Left lung (tissue), 10 donors: ENCODE data around the gene PXDC1. TPM values are rescaled to one million over a fixed set of nuclear protein-coding genes. Genes with fewer than 3 reads are reported as not detected.
"Not testable (repeated sequence)": the region's sequence is repeated elsewhere in the genome, so short reads cannot be mapped to it uniquely, and the experiment has no call there.

Experiments used
- ATAC-seq: fragments of 200-7000 bp; cut with Tn5 transposase; one replicate; pipeline ENCODE4 v1.9.1; 2020; ENCODE audit warnings: moderate library complexity
- DNase-seq, 4 donors: peaks; one replicate each; pipeline ENCODE4 v3.0.0-alpha.2; 2013 to 2020
- H3K27ac ChIP-seq, 2 donors: fragments of 200-600 bp; sonication (generic) in 1 of 2; one replicate each; pipeline versions ENCODE4 v1.5.0 to v1.8.0; 2020 to 2021
- H3K27me3 ChIP-seq, 2 donors: fragments of 200-600 bp; sonication (generic) in 1 of 2; one replicate each; pipeline versions ENCODE4 v1.5.0 to v1.8.0; 2020 to 2021
- H3K36me3 ChIP-seq, 2 donors: fragments of 200-600 bp; sonication (generic) in 1 of 2; one replicate each; pipeline versions ENCODE4 v1.5.0 to v1.8.0; 2020 to 2021
- H3K4me1 ChIP-seq, 2 donors: fragments of 200-600 bp; one replicate each; pipeline ENCODE4 v1.8.0; 2021
- H3K4me3 ChIP-seq, 2 donors: fragments of 200-600 bp; sonication (generic) in 1 of 2; one replicate each; pipeline versions ENCODE4 v1.5.0 to v1.8.0; 2020 to 2021; ENCODE audit warnings: mild to moderate bottlenecking in 1 of 2
- H3K9me3 ChIP-seq, 2 donors: fragments of 200-600 bp; sonication (generic) in 1 of 2; one replicate each; pipeline versions ENCODE4 v1.5.0 to v1.8.0; 2020 to 2021
- intact Hi-C, 2 donors: fragments of 100-400 bp; cut with DNase I; formaldehyde crosslinking; loops; one replicate each; pipeline versions ENCODE4 v1.11.2 to v1.14.2; 2022
- polyA plus RNA-seq, 6 donors: library from polyadenylated mRNA; unstranded; fragments of 120-200 nt; gene quantifications; one replicate each; pipeline ENCODE4 v1.2.1, GENCODE V29; 2013; ENCODE audit not compliant: insufficient read length in 6 of 6
- total RNA-seq, 2 donors: library from RNA; stranded (reverse); fragmentation: NEBNext Ultra II Directional; extraction: Animal tissue kit (Norgen Biotek cat#: 25700); gene quantifications; one replicate each; pipeline ENCODE4 v1.2.1, GENCODE V29; 2021
- TF ChIP-seq, protein P1 (sequence below), 2 donors: fragments of 200-600 bp; sonication (generic) in 1 of 2; IDR thresholded peaks; one replicate each; pipeline versions ENCODE4 v1.5.0 to v1.8.0; 2021; ENCODE audit warnings: antibody characterized with exemption in 2 of 2
- donor health status: DM: no; HTN: yes; CAD: no.
- donor health status: DM: no; HTN: no; CAD: no.

PXDC1 gene
- total and polyA plus RNA-seq, 8 donors, result 11.0 to 50.8 (median 15.8) TPM

DNA sequence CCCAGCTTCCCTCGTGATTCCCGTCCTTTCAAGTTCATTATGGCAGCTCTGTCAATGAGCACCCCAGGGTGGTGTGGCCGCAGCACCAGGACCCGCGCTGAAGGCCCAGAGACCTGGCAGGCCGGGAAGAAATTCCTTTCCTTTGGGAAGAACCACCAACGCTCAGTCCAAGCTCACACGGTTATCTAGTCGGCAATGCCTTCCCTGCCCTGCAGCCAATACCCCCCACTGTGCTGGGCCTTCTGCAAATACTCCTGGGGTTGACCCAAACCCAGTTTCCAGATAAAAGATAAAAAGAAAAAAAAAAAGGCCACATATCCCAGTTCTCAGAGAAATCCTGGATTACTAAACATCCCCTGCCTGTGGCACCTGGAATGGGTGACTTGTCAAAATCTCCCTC, 28.7 kb downstream of the PXDC1 start:
- H3K4me1 ChIP-seq, result no peaks in the 10 kb centered on the region
- DNase-seq, result no peak
- H3K4me3 ChIP-seq, result no peak overlapping the region
- intact Hi-C loops, result no loop called here
- ATAC-seq, result no peak
- H3K27me3 ChIP-seq, result no peaks in the 10 kb centered on the region
- H3K9me3 ChIP-seq, result no peaks in the 10 kb centered on the region
- peaks cover 0 to 55% of the 10 kb centered on the region in 2 donors for H3K36me3 ChIP-seq
- TF ChIP-seq, protein P1, sequence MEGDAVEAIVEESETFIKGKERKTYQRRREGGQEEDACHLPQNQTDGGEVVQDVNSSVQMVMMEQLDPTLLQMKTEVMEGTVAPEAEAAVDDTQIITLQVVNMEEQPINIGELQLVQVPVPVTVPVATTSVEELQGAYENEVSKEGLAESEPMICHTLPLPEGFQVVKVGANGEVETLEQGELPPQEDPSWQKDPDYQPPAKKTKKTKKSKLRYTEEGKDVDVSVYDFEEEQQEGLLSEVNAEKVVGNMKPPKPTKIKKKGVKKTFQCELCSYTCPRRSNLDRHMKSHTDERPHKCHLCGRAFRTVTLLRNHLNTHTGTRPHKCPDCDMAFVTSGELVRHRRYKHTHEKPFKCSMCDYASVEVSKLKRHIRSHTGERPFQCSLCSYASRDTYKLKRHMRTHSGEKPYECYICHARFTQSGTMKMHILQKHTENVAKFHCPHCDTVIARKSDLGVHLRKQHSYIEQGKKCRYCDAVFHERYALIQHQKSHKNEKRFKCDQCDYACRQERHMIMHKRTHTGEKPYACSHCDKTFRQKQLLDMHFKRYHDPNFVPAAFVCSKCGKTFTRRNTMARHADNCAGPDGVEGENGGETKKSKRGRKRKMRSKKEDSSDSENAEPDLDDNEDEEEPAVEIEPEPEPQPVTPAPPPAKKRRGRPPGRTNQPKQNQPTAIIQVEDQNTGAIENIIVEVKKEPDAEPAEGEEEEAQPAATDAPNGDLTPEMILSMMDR (IDR thresholded peaks at IDR 0.05), result no peak
- peak overlapping the region in 1 of 2 donors; percentile 62 for H3K27ac ChIP-seq

DNA sequence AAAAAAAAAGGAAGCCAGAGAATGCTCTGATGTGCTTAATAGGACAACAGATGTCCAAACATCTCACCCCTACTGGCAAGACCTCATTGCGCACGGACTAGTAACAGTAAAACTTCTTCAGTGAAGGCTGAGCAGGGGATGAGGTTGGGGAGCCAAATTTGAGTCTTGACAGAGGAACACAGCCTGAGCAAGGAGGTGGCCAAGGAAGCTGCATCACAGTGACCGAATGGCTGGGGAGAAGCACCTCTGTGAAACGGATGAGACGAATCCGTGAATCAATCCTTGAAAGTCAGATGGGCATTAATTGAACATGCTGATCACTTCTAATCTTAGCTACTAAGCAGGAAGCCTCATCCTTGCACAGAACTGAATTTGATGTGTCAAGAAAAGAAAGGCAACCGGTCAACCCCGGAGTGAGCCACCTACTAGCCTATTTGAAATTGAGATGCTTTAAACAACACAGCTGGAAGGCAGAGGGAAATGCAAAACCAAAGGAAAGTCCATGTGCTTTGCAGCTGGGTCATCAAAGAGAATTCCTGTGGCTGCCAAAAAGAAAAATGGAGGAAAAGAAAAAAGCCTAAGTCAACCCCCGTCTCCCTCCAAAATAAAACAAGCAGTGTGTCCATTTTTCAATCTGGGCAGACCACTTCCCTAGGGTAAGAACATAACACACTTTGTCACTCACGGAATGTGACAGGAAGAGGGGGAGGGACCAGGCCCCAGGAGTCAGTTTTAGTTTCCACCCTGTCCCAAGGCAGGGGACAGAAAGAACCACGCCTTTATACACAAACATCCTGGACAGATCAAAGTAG, 29.5 kb downstream of the PXDC1 start:
- ATAC-seq (no peak), DNase-seq (peak in 1 of 4 donors; percentile 10)
- H3K36me3 ChIP-seq, result peaks cover 0 to 48% of the 10 kb centered on the region in 2 donors
- H3K27me3 ChIP-seq, result no peaks in the 10 kb centered on the region
- intact Hi-C loops, result no loop called here
- no peaks in the 10 kb centered on the region for H3K4me1 ChIP-seq
- TF ChIP-seq, protein P1 (IDR thresholded peaks at IDR 0.05), result no peak
- no peak overlapping the region for H3K4me3 ChIP-seq
- peak overlapping the region in 1 of 2 donors; percentile 62 for H3K27ac ChIP-seq
- H3K9me3 ChIP-seq, result no peaks in the 10 kb centered on the region

DNA sequence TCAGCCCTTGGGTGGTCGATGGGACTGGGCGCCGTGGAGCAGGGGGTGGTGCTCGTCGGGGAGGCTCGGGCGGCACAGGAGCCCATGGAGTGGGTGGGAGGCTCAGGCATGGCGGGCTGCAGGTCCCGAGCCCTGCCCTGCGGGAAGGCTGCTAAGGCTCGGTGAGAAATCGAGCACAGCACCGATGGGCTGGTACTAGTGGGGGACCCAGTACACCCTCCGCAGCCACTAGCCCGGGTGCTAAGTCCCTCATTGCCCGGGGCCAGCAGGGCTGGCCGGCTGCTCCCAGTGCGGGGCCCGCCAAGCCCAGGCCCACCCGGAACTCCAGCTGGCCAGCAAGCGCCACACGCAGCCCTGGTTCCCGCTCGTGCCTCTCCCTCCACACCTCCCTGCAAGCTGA, 30.7 kb downstream of the PXDC1 start:
- DNase-seq, H3K27me3 ChIP-seq, ATAC-seq, H3K4me3 ChIP-seq, intact Hi-C loops, H3K27ac ChIP-seq, H3K9me3 ChIP-seq, H3K4me1 ChIP-seq: not testable (repeated sequence)
- H3K36me3 ChIP-seq, result peaks cover 0 to 35% of the 10 kb centered on the region in 2 donors

DNA sequence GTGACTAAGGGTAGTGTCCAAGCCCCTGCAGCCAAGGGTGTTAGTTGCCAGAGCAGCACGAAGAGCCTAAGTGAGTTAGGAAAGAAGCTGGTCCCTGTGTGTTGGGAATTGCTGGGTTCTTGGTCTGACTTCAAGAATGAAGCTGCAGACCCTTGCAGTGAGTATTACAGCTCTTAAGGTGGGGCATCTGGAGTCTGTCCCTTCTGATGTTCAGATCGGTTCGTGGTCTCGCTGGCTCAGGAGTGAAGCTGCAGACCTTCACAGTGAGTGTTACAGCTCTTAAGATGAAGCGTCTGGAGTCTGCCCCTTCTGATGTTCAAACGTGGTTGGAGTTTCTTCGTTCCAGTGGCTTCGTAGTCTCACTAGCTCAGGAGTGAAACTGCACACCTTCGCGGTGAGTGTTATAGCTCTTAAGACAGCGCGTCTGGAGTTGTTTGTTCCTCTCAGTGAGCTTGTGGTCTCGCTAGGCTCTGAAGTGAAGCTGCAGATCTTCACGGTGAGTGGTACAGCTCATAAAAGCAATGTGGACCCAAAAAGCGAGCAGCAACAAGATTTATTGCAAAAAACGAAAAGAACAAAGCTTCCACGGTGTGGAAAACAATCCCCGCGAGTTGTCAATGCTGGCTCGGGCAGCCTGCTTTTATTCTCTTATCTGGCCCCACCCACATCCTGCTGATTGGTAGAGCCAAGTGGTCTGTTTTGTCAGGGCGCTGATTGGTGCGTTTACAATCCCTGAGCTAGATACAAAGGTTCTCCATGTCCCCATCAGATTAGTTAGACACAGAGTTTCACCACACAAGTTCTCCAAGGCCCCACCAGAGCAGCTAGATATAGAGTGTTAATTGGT, 31.8 kb downstream of the PXDC1 start:
- DNase-seq (no peak), ATAC-seq (peak; percentile 48)
- no peaks in the 10 kb centered on the region for H3K4me1 ChIP-seq
- H3K27me3 ChIP-seq, result no peaks in the 10 kb centered on the region
- H3K9me3 ChIP-seq, result peaks cover 0 to under 1% of the 10 kb centered on the region in 2 donors
- H3K36me3 ChIP-seq, result peaks cover 0 to 24% of the 10 kb centered on the region in 2 donors
- H3K4me3 ChIP-seq, result no peak overlapping the region
- TF ChIP-seq, protein P1 (IDR thresholded peaks at IDR 0.05), result no peak
- intact Hi-C loops, result no loop called here
- no peak overlapping the region for H3K27ac ChIP-seq

DNA sequence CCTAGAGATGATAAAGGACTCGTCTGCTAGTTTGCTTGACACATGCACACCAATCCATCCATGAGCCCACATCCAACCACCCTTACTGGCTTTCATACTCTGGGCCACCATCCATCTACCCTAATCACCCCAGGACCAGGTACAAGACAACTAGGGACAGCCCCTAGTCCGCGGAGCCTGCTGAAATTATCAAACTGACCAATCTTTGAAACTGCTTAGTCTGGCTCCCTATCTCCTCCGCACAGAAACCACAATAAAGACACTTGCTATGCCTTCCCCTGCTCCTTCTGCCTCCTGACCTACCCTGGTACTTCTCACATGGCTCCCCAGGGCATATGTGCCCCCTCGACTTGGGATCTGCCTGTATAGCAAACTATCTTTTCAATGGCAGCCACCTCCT, 33.1 kb downstream of the PXDC1 start:
- Histone ChIP-seq H3K27me3 (no peaks in the 10 kb centered on the region), H3K4me3 (no peak overlapping the region), H3K9me3 (peaks cover 0 to 2% of the 10 kb centered on the region in 2 donors), H3K36me3 (peaks cover 0 to 12% of the 10 kb centered on the region in 2 donors), H3K27ac (no peak overlapping the region), H3K4me1 (no peaks in the 10 kb centered on the region)
- TF ChIP-seq, protein P1 (IDR thresholded peaks at IDR 0.05), result no peak
- no peak for ATAC-seq
- intact Hi-C loops, result no loop called here
- no peak for DNase-seq
